NT2/D1 (cell line): ENCODE data around the gene PLEKHF1.

Source experiments
- SUZ12 ChIP-seq: IDR thresholded peaks from 2 replicates; pipeline ENCODE4 v1.6.1; 2011; ENCODE audit not compliant: insufficient read length, insufficient read depth; ENCODE audit errors: extremely low read depth
- ZNF274 ChIP-seq: IDR thresholded peaks from 2 replicates; pipeline ENCODE4 v1.6.1; 2011; ENCODE audit warnings: mild to moderate bottlenecking, low read depth, low read length

GRCh38 chr19:29672319-29672932, 7.2 kb downstream of the PLEKHF1 start:
- no peak for TF ChIP-seq SUZ12
- TF ChIP-seq ZNF274: no peak
